SK-N-SH treated with all-trans-retinoic acid at 6 μM for 48 hours (cell line): ENCODE data around the gene ELOVL1.

Experiments
- ARNTL ChIP-seq: fragments of 450-650 bp; formaldehyde crosslinking; IDR thresholded peaks from 2 replicates; pipeline ENCODE4 v1.5.0; 2020; ENCODE audit warnings: low read depth, mild to moderate bottlenecking, moderate library complexity, borderline replicate concordance
- TF ChIP-seq, protein P1 (sequence below): fragments of 250-450 bp; sonication (Bioruptor Pico); IDR thresholded peaks from 2 replicates; pipeline ENCODE4 v1.5.1; 2021; ENCODE audit warnings: mild to moderate bottlenecking, moderate library complexity

DNA sequence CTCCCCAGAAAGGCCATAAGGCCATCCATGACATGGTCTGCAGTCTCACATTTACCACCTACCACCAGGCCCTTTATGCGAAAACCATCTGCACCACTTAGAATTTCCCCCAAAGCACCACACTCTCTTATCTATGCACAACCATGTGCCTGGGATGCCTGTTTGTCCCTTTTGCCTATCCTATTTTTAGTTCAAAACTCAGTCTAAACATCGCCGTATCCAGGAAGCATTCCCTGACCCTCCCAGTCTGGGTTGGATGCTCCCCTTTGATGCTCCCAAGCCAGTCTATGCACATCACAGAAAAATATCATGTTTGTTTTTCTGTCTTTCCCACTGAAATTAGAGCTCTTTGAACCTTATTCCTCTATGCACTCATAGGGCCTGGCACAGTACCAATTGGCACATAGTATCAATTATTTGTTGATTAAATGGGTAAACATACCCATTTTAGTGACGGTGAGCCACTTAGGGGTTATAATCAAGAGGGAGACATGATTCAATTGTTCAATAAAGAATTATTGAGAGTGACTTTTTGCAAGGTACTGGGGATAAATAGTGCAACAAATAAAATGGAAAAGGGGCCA is 23.5 kb downstream of the ELOVL1 start:
- TF ChIP-seq ARNTL (CRISPR knock-in tag), result no peak
- TF ChIP-seq, protein P1, sequence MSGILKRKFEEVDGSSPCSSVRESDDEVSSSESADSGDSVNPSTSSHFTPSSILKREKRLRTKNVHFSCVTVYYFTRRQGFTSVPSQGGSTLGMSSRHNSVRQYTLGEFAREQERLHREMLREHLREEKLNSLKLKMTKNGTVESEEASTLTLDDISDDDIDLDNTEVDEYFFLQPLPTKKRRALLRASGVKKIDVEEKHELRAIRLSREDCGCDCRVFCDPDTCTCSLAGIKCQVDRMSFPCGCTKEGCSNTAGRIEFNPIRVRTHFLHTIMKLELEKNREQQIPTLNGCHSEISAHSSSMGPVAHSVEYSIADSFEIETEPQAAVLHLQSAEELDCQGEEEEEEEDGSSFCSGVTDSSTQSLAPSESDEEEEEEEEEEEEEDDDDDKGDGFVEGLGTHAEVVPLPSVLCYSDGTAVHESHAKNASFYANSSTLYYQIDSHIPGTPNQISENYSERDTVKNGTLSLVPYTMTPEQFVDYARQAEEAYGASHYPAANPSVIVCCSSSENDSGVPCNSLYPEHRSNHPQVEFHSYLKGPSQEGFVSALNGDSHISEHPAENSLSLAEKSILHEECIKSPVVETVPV, result no peak
